Ascending aorta (tissue), 2 donors: ENCODE measurements around the gene PPIE. TPM values are rescaled to one million over a fixed set of nuclear protein-coding genes. Genes with fewer than 3 reads are reported as not detected.
"Not testable (repeated sequence)": the region's sequence is repeated elsewhere in the genome, so short reads cannot be mapped to it uniquely, and the experiment has no call there.

ENCODE experiments used
- DNase-seq, 2 donors: peaks; one replicate each; pipeline ENCODE4 v3.0.0-alpha.2; 2019; ENCODE audit warnings: low spot score in 2 of 2
- H3K27ac ChIP-seq, 2 donors: fragments of 200-600 bp; sonication (generic); one replicate each; pipeline ENCODE4 v1.5.1; 2016 to 2017; ENCODE audit warnings: mild to moderate bottlenecking in 1 of 2
- H3K27me3 ChIP-seq: fragments of 200-600 bp; sonication (generic); one replicate; pipeline ENCODE4 v1.5.1; 2017
- H3K36me3 ChIP-seq, 2 donors: fragments of 200-600 bp; sonication (generic); one replicate each; pipeline ENCODE4 v1.5.1; 2016
- H3K4me1 ChIP-seq, 2 donors: fragments of 200-600 bp; sonication (generic); one replicate each; pipeline ENCODE4 v1.5.1; 2016 to 2017; ENCODE audit warnings: mild to moderate bottlenecking in 1 of 2
- H3K4me3 ChIP-seq, 2 donors: fragments of 200-600 bp; sonication (generic); one replicate each; pipeline ENCODE4 v1.5.1; 2016 to 2017; ENCODE audit warnings: mild to moderate bottlenecking in 1 of 2
- H3K9me3 ChIP-seq, 2 donors: fragments of 200-600 bp; sonication (generic); one replicate each; pipeline ENCODE4 v1.5.1; 2016
- intact Hi-C: fragments of 100-400 bp; cut with DNase I; formaldehyde crosslinking; loops from one replicate; pipeline ENCODE4 v1.15.1; 2023
- total RNA-seq: library from RNA; depleted of rRNA; stranded (reverse); fragments of >200 nt; gene quantifications from one replicate; pipeline ENCODE4 v1.1.0, GENCODE V29; 2016
- TF ChIP-seq, protein P1 (sequence below), 3 experiments: fragments of 200-600 bp in 2 of 3; fragments of 450-650 bp in 1 of 3; sonication (generic) in 2 of 3; IDR thresholded peaks; one replicate each; pipeline ENCODE4 v1.5.1; 2016 to 2019; ENCODE audit warnings: antibody characterized with exemption in 3 of 3, mild to moderate bottlenecking in 1 of 3, moderate library complexity in 1 of 3

Gene PPIE
- total RNA-seq, 1 donor from 2014 or later, result 58.3 TPM

GRCh38 chr1:39760074-39761008 is 21.7 kb downstream of the PPIE start:
- TF ChIP-seq, protein P1, sequence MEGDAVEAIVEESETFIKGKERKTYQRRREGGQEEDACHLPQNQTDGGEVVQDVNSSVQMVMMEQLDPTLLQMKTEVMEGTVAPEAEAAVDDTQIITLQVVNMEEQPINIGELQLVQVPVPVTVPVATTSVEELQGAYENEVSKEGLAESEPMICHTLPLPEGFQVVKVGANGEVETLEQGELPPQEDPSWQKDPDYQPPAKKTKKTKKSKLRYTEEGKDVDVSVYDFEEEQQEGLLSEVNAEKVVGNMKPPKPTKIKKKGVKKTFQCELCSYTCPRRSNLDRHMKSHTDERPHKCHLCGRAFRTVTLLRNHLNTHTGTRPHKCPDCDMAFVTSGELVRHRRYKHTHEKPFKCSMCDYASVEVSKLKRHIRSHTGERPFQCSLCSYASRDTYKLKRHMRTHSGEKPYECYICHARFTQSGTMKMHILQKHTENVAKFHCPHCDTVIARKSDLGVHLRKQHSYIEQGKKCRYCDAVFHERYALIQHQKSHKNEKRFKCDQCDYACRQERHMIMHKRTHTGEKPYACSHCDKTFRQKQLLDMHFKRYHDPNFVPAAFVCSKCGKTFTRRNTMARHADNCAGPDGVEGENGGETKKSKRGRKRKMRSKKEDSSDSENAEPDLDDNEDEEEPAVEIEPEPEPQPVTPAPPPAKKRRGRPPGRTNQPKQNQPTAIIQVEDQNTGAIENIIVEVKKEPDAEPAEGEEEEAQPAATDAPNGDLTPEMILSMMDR (IDR thresholded peaks at IDR 0.05), result no peak
- Histone ChIP-seq H3K9me3 (no peaks in the 10 kb centered on the region), H3K27ac (no peak overlapping the region), H3K36me3 (peaks cover 20 to 49% of the 10 kb centered on the region in 2 donors), H3K4me3 (no peak overlapping the region), H3K4me1 (no peaks in the 10 kb centered on the region), H3K27me3 (no peaks in the 10 kb centered on the region)
- intact Hi-C loops, result no loop called here
- no peak for DNase-seq

- Histone ChIP-seq H3K9me3 (no peaks in the 10 kb centered on the region), H3K4me1 (no peaks in the 10 kb centered on the region), H3K27me3 (no peaks in the 10 kb centered on the region), H3K36me3 (peaks cover 20 to 42% of the 10 kb centered on the region in 2 donors), H3K4me3 (no peak overlapping the region), H3K27ac (no peak overlapping the region)
- no peak for DNase-seq
- intact Hi-C loops, result no loop called here
- TF ChIP-seq, protein P1 (IDR thresholded peaks at IDR 0.05), result no peak
Observed at GRCh38 chr1:39761016-39761415, 22.3 kb downstream of the PPIE start.

GRCh38 chr1:39761557-39762260 is 23.0 kb downstream of the PPIE start:
- Histone ChIP-seq H3K9me3 (no peaks in the 10 kb centered on the region), H3K27me3 (no peaks in the 10 kb centered on the region), H3K27ac (no peak overlapping the region), H3K4me3 (no peak overlapping the region), H3K36me3 (peaks cover 20 to 35% of the 10 kb centered on the region in 2 donors), H3K4me1 (no peaks in the 10 kb centered on the region)
- TF ChIP-seq, protein P1 (IDR thresholded peaks at IDR 0.05), result no peak
- intact Hi-C loops, result no loop called here
- DNase-seq, result peak in 1 of 2 donors; percentile 43

GRCh38 chr1:39762550-39763540 is 24.2 kb downstream of the PPIE start:
- TF ChIP-seq, protein P1 (IDR thresholded peaks at IDR 0.05), result no peak
- no peak overlapping the region for H3K27ac ChIP-seq
- H3K4me3 ChIP-seq, result no peak overlapping the region
- no peaks in the 10 kb centered on the region for H3K27me3 ChIP-seq
- H3K36me3 ChIP-seq, result peaks cover 8 to 26% of the 10 kb centered on the region in 2 donors
- no peak for DNase-seq
- H3K4me1 ChIP-seq, result no peaks in the 10 kb centered on the region
- H3K9me3 ChIP-seq, result no peaks in the 10 kb centered on the region
- intact Hi-C loops, result no loop called here

DNA sequence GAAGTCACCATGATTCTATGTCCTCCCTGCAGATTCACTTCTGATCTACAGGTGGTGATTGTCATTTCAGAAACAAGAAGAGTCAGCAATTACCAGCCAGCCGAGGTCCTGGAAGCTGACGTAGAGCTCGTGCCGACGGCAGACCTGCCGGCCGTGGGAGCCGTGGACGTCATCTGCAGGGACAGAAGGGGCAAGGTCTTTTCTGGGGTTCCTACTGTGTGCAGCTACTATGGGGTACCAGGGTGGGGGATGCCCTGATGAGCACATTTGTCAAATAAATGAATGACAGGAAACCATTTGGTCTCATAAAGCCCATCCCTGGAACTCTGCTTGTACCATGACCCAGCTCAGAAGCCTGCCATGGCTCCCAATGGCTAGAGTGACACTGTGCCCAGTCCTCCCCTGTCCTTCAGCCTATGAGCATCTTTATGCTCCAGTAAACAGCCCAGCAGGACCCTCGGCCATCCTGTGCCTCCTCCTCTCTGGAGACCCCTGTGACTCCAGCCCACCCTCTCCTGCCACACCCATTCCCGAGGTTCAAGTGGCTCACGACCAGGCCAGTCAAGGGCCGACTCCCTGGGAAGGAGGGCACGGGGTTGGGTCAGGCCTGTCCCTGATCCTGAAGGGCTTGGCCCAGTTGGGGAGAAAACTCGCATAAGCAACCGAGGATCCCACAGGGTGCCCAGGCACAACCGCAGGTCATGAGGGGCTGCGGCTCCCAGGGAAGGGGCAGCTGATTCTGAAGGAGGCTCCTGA is 25.1 kb downstream of the PPIE start:
- DNase-seq, H3K4me3 ChIP-seq, H3K4me1 ChIP-seq, H3K27me3 ChIP-seq, intact Hi-C loops, H3K9me3 ChIP-seq, H3K27ac ChIP-seq: not testable (repeated sequence)
- H3K36me3 ChIP-seq, result peaks cover 7 to 16% of the 10 kb centered on the region in 2 donors

GRCh38 chr1:39764512-39764911 is 25.8 kb downstream of the PPIE start:
- not testable (repeated sequence) for DNase-seq

GRCh38 chr1:39766466-39766865 is 27.8 kb downstream of the PPIE start:
- H3K4me3 ChIP-seq, H3K27me3 ChIP-seq: not testable (repeated sequence)

More at GRCh38 chr1:39764512-39764911, 25.8 kb downstream of the PPIE start:
- H3K9me3 ChIP-seq, intact Hi-C loops, H3K4me1 ChIP-seq, H3K27me3 ChIP-seq, H3K4me3 ChIP-seq, H3K36me3 ChIP-seq, H3K27ac ChIP-seq: not testable (repeated sequence)

GRCh38 chr1:39769502-39769901 is 30.8 kb downstream of the PPIE start:
- H3K9me3 ChIP-seq, intact Hi-C loops, H3K36me3 ChIP-seq, H3K4me3 ChIP-seq, H3K27ac ChIP-seq, DNase-seq, H3K4me1 ChIP-seq, H3K27me3 ChIP-seq: not testable (repeated sequence)

More at GRCh38 chr1:39766466-39766865, 27.8 kb downstream of the PPIE start:
- H3K36me3 ChIP-seq, H3K4me1 ChIP-seq, H3K9me3 ChIP-seq, DNase-seq, intact Hi-C loops, H3K27ac ChIP-seq: not testable (repeated sequence)
